Parathyroid adenoma (tissue), 2 donors: ENCODE measurements around the gene MGMT.

ENCODE experiments used
- H2AFZ ChIP-seq: fragments of 300-600 bp; sonication (generic); one replicate; pipeline ENCODE4 v1.7.0; 2017; ENCODE audit warnings: antibody characterized with exemption, mild to moderate bottlenecking
- H3K27ac ChIP-seq: fragments of 300-600 bp; sonication (generic); one replicate; pipeline ENCODE4 v1.7.0; 2017
- H3K27me3 ChIP-seq: fragments of 300-600 bp; sonication (generic); one replicate; pipeline ENCODE4 v1.7.0; 2017; ENCODE audit warnings: low read length; ENCODE audit not compliant: control insufficient read depth, insufficient read depth
- H3K36me3 ChIP-seq: fragments of 300-600 bp; sonication (generic); one replicate; pipeline ENCODE4 v1.7.0; 2017; ENCODE audit warnings: low read length; ENCODE audit not compliant: control insufficient read depth, insufficient read depth
- H3K4me1 ChIP-seq: fragments of 300-600 bp; sonication (generic); one replicate; pipeline ENCODE4 v1.7.0; 2017; ENCODE audit warnings: control low read depth
- H3K4me2 ChIP-seq: fragments of 300-600 bp; sonication (generic); one replicate; pipeline ENCODE4 v1.7.0; 2017; ENCODE audit warnings: low read length
- H3K4me3 ChIP-seq: fragments of 300-600 bp; sonication (generic); one replicate; pipeline ENCODE4 v1.7.0; 2017; ENCODE audit warnings: low read depth, low read length
- H3K79me2 ChIP-seq: fragments of 300-600 bp; sonication (generic); one replicate; pipeline ENCODE4 v1.7.0; 2017; ENCODE audit warnings: control low read depth
- H3K9ac ChIP-seq: fragments of 300-600 bp; sonication (generic); one replicate; pipeline ENCODE4 v1.7.0; 2017; ENCODE audit warnings: mild to moderate bottlenecking
- H3K9me3 ChIP-seq: fragments of 300-600 bp; sonication (generic); one replicate; pipeline ENCODE4 v1.7.0; 2017; ENCODE audit warnings: low read length; ENCODE audit not compliant: control insufficient read depth
- TF ChIP-seq, protein P1 (sequence below): fragments of 300-600 bp; sonication (generic); IDR thresholded peaks from one replicate; pipeline ENCODE4 v1.7.0; 2017; ENCODE audit warnings: antibody characterized with exemption, mild to moderate bottlenecking
- donor health status: primary hyperparathyroidism.

MGMT gene

GRCh38 chr10:129612481-129613109 lies 145.6 kb downstream of the MGMT start:
- Histone ChIP-seq H3K9me3 (no peaks in the 10 kb centered on the region), H3K27me3 (no peaks in the 10 kb centered on the region), H3K9ac (no peak overlapping the region), H3K79me2 (no peaks in the 10 kb centered on the region), H2AFZ (no peak overlapping the region), H3K27ac (no peak overlapping the region), H3K4me1 (no peaks in the 10 kb centered on the region), H3K4me2 (no peak overlapping the region), H3K4me3 (no peak overlapping the region), H3K36me3 (no peaks in the 10 kb centered on the region)
- TF ChIP-seq, protein P1, sequence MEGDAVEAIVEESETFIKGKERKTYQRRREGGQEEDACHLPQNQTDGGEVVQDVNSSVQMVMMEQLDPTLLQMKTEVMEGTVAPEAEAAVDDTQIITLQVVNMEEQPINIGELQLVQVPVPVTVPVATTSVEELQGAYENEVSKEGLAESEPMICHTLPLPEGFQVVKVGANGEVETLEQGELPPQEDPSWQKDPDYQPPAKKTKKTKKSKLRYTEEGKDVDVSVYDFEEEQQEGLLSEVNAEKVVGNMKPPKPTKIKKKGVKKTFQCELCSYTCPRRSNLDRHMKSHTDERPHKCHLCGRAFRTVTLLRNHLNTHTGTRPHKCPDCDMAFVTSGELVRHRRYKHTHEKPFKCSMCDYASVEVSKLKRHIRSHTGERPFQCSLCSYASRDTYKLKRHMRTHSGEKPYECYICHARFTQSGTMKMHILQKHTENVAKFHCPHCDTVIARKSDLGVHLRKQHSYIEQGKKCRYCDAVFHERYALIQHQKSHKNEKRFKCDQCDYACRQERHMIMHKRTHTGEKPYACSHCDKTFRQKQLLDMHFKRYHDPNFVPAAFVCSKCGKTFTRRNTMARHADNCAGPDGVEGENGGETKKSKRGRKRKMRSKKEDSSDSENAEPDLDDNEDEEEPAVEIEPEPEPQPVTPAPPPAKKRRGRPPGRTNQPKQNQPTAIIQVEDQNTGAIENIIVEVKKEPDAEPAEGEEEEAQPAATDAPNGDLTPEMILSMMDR, result no peak

DNA sequence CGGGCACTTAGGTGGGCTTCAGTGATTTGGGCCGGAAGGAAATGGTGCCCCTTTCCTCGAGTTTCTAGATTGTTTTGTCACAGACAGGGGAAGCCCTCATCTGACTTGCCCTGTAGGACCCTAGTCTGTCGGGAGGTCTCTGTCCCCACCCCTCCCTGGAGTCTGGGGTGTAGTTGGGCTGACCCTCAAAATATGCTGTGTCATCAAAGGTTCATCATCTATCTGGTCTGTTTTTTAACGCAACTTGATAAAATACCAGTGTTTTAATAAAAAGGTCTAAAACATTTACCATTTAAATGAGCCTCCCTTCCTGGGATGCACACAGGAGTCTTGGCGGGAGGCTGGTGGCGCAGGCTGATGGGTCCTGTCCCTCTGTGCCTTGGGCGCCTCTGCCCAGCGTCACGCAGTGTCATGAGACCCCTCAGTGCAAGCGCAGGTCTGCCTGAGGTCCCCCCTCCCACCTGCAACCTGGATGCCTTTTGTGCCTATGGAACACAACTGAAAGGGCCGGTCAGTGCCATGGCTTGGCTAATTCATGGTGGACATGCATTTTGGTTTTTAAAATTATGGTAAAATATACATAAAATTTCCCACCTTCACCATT lies 146.4 kb downstream of the MGMT start:
- H3K4me3 ChIP-seq, result no peak overlapping the region
- H3K36me3 ChIP-seq, result no peaks in the 10 kb centered on the region
- no peak overlapping the region for H3K4me2 ChIP-seq
- no peak overlapping the region for H3K27ac ChIP-seq
- H3K27me3 ChIP-seq, result no peaks in the 10 kb centered on the region
- H3K9ac ChIP-seq, result no peak overlapping the region
- no peaks in the 10 kb centered on the region for H3K4me1 ChIP-seq
- H2AFZ ChIP-seq, result no peak overlapping the region
- no peaks in the 10 kb centered on the region for H3K79me2 ChIP-seq
- H3K9me3 ChIP-seq, result no peaks in the 10 kb centered on the region
- TF ChIP-seq, protein P1, result no peak

GRCh38 chr10:129614341-129614740 lies 147.3 kb downstream of the MGMT start:
- Histone ChIP-seq H3K4me3 (no peak overlapping the region), H3K27ac (no peak overlapping the region), H3K79me2 (no peaks in the 10 kb centered on the region), H3K36me3 (no peaks in the 10 kb centered on the region), H3K27me3 (no peaks in the 10 kb centered on the region), H3K9ac (no peak overlapping the region), H3K4me2 (no peak overlapping the region), H2AFZ (no peak overlapping the region), H3K9me3 (no peaks in the 10 kb centered on the region), H3K4me1 (no peaks in the 10 kb centered on the region)
- TF ChIP-seq, protein P1, result no peak

GRCh38 chr10:129615381-129615780 lies 148.3 kb downstream of the MGMT start:
- H3K36me3 ChIP-seq, result no peaks in the 10 kb centered on the region
- H3K4me2 ChIP-seq, result no peak overlapping the region
- H3K79me2 ChIP-seq, result no peaks in the 10 kb centered on the region
- no peak overlapping the region for H3K4me3 ChIP-seq
- H3K9ac ChIP-seq, result no peak overlapping the region
- H3K9me3 ChIP-seq, result no peaks in the 10 kb centered on the region
- no peaks in the 10 kb centered on the region for H3K27me3 ChIP-seq
- no peak overlapping the region for H3K27ac ChIP-seq
- no peak overlapping the region for H2AFZ ChIP-seq
- TF ChIP-seq, protein P1, result no peak
- no peaks in the 10 kb centered on the region for H3K4me1 ChIP-seq
